Body of pancreas (tissue), 4 donors: ENCODE results near the gene PLEKHM2.

Experiments used
- POLR2A ChIP-seq, 3 donors: fragments of 450-650 bp; IDR thresholded peaks; one replicate each; pipeline ENCODE4 v1.6.1; 2016; ENCODE audit warnings: antibody characterized with exemption in 3 of 3, mild to moderate bottlenecking in 2 of 3
- TF ChIP-seq, protein P1 (sequence below), 7 experiments: fragments of 450-650 bp in 4 of 7; fragments of 200-600 bp in 3 of 7; sonication (generic) in 3 of 7; IDR thresholded peaks; one replicate each; pipeline ENCODE4 v1.5.1; 2016 to 2019; ENCODE audit warnings: antibody characterized with exemption in 7 of 7

DNA sequence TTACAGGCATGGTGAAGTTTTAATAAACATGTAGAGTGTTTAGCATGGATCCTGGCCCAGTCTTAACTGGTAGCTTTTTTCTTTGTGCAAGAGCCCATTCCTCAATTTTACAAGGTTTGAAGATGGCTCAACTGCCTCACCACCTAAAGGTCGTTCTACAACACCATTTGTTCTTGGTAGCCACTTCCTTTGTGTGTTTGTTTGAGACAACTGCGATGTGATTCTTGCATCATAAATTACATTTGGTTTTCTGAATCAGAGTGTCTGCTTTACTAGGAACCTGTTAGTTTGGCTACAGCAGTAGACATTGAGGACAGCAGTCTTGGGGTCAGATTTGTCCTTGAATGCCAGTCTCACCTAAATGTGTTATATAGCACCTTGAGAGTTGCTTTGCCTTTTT lies 3.3 kb downstream of the PLEKHM2 start:
- TF ChIP-seq, protein P1, sequence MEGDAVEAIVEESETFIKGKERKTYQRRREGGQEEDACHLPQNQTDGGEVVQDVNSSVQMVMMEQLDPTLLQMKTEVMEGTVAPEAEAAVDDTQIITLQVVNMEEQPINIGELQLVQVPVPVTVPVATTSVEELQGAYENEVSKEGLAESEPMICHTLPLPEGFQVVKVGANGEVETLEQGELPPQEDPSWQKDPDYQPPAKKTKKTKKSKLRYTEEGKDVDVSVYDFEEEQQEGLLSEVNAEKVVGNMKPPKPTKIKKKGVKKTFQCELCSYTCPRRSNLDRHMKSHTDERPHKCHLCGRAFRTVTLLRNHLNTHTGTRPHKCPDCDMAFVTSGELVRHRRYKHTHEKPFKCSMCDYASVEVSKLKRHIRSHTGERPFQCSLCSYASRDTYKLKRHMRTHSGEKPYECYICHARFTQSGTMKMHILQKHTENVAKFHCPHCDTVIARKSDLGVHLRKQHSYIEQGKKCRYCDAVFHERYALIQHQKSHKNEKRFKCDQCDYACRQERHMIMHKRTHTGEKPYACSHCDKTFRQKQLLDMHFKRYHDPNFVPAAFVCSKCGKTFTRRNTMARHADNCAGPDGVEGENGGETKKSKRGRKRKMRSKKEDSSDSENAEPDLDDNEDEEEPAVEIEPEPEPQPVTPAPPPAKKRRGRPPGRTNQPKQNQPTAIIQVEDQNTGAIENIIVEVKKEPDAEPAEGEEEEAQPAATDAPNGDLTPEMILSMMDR (IDR thresholded peaks at IDR 0.05) = no peak
- TF ChIP-seq POLR2A (IDR thresholded peaks at IDR 0.05) = no peak
